ENCODE results near the gene CDHR3.

DNA sequence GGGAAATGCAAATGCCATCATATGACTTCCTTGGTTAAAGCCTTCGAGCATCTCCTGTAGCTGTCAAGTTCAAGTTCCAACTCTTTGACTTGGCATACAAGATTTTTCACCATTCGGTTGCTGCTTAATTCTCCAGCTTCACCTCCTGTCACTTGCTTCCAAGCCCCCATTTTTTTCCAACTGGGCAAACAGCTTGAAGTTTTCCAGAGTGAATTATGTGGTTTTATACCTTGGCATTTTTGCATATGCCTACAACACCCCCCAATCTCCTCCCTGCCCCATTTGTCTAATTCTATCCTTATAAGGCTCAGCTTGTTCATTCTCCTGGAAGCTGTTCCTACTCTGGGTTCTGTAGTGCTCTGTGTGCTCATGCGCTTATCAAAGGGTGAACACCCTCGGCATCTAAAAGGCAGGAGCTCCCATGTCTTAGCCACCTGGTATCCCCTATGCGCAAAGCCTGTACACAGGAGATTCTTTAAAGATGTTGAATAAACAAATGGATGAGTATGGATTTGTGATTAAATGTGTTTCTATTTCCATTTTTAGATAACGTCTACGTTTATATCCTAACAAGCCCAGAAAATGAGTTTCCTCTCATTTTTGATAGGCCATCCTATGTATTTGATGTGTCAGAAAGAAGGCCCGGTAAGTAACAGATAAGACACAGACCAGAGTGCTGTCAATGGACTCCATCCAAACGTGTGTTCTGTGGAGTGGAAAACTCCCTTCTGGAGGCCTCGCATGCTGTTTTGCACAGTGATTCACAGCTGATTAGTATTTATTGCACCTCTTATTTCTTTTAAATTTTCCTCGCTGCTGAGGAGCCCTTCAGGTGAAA, 52.5 kb downstream of the CDHR3 start:
- TF ChIP-seq, protein P1, sequence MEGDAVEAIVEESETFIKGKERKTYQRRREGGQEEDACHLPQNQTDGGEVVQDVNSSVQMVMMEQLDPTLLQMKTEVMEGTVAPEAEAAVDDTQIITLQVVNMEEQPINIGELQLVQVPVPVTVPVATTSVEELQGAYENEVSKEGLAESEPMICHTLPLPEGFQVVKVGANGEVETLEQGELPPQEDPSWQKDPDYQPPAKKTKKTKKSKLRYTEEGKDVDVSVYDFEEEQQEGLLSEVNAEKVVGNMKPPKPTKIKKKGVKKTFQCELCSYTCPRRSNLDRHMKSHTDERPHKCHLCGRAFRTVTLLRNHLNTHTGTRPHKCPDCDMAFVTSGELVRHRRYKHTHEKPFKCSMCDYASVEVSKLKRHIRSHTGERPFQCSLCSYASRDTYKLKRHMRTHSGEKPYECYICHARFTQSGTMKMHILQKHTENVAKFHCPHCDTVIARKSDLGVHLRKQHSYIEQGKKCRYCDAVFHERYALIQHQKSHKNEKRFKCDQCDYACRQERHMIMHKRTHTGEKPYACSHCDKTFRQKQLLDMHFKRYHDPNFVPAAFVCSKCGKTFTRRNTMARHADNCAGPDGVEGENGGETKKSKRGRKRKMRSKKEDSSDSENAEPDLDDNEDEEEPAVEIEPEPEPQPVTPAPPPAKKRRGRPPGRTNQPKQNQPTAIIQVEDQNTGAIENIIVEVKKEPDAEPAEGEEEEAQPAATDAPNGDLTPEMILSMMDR (IDR thresholded peaks at IDR 0.05), result no peak
- TF ChIP-seq POLR2A (IDR thresholded peaks at IDR 0.05), result no peak
- no peak for TF ChIP-seq POLR2AphosphoS5 (IDR thresholded peaks at IDR 0.05)
- no peak for TF ChIP-seq EP300 (IDR thresholded peaks at IDR 0.05)

Measured in gastroesophageal sphincter (tissue), 3 donors.